WTC11 (cell line): ENCODE measurements around the gene PDSS2. TPM values are rescaled to one million over a fixed set of nuclear protein-coding genes. Genes with fewer than 3 reads are reported as not detected.

Experiments
- ATAC-seq: fragments of 200-7000 bp; cut with Tn5 transposase; 2 replicates; pipeline ENCODE4 v1.10.0; 2021; ENCODE audit warnings: mild to moderate bottlenecking, moderate library complexity
- CTCF ChIA-PET: fragments of 300-600 bp; sonication (Branson Sonifier 250); formaldehyde crosslinking; loops from one replicate; lab custom pipeline; 2021; ENCODE audit warnings: antibody characterized with exemption; lab: Charles Lee
- POLR2A ChIA-PET: fragments of 350-600 bp; sonication (Branson Sonifier 250); formaldehyde crosslinking; loops from one replicate; lab custom pipeline; 2021; ENCODE audit warnings: antibody characterized with exemption; lab: Charles Lee
- DNase-seq: peaks from one replicate; pipeline ENCODE4 v3.0.0; 2021; ENCODE audit warnings: low spot score
- H3K27ac Mint-ChIP-seq: 2 replicates; pipeline ENCODE4 v1.8.0; 2021; ENCODE audit warnings: mixed read lengths
- H3K27me3 Mint-ChIP-seq: 2 replicates; pipeline ENCODE4 v1.8.0; 2021; ENCODE audit warnings: low read depth, mild to moderate bottlenecking, moderate library complexity, mixed read lengths
- H3K36me3 Mint-ChIP-seq: 2 replicates; pipeline ENCODE4 v1.8.0; 2021; ENCODE audit warnings: mixed read lengths
- H3K4me1 Mint-ChIP-seq: 2 replicates; pipeline ENCODE4 v1.8.0; 2022; ENCODE audit warnings: mixed read lengths
- H3K4me3 Mint-ChIP-seq: 2 replicates; pipeline ENCODE4 v1.8.0; 2021; ENCODE audit warnings: mild to moderate bottlenecking, moderate library complexity, mixed read lengths
- H3K9me3 Mint-ChIP-seq: 2 replicates; pipeline ENCODE4 v1.8.0; 2021; ENCODE audit warnings: mixed read lengths
- ATF1 ChIP-seq: sonication (generic); formaldehyde crosslinking; IDR thresholded peaks from 2 replicates; pipeline ENCODE4 v1.8.1; 2023; ENCODE audit warnings: mild to moderate bottlenecking, moderate library complexity, missing genetic modification reagents
- TP53 ChIP-seq: sonication (generic); formaldehyde crosslinking; IDR thresholded peaks from 2 replicates; pipeline ENCODE4 v1.8.1; 2023; ENCODE audit warnings: mild to moderate bottlenecking, missing genetic modification reagents
- ZNF138 ChIP-seq: sonication (generic); formaldehyde crosslinking; conservative IDR thresholded peaks from 2 replicates; pipeline ENCODE4 v1.8.1; 2022; ENCODE audit warnings: mild to moderate bottlenecking, moderate library complexity, missing genetic modification reagents
- ZNF263 ChIP-seq: sonication (generic); formaldehyde crosslinking; IDR thresholded peaks from 2 replicates; pipeline ENCODE4 v1.8.1; 2022; ENCODE audit warnings: low read depth, mild to moderate bottlenecking, moderate library complexity, missing genetic modification reagents
- total RNA-seq: library from RNA; stranded (reverse); gene quantifications from 3 replicates; pipeline ENCODE4 v1.2.3, GENCODE V29; 2021
- TF ChIP-seq, protein P1 (sequence below): fragments of 250-450 bp; sonication (Bioruptor Pico); IDR thresholded peaks from 2 replicates; pipeline ENCODE4 v2.1.2; 2022; ENCODE audit warnings: mild to moderate bottlenecking, moderate library complexity
- TF ChIP-seq, protein P2 (sequence below): sonication (generic); formaldehyde crosslinking; IDR thresholded peaks from 2 replicates; pipeline ENCODE4 v1.8.0; 2022; ENCODE audit warnings: mild to moderate bottlenecking, missing genetic modification reagents
- TF ChIP-seq, protein P3 (sequence below): sonication (generic); formaldehyde crosslinking; conservative IDR thresholded peaks from 2 replicates; pipeline ENCODE4 v1.8.1; 2022; ENCODE audit warnings: mild to moderate bottlenecking, missing genetic modification reagents
- TF ChIP-seq, protein P4 (sequence below): sonication (generic); formaldehyde crosslinking; IDR thresholded peaks from 2 replicates; pipeline ENCODE4 v1.8.1; 2022; ENCODE audit warnings: missing genetic modification reagents, borderline replicate concordance
- TF ChIP-seq, protein P5 (sequence below): sonication (generic); formaldehyde crosslinking; IDR thresholded peaks from 2 replicates; pipeline ENCODE4 v1.8.1; 2023; ENCODE audit warnings: mild to moderate bottlenecking, missing genetic modification reagents, borderline replicate concordance
- TF ChIP-seq, protein P6 (sequence below): sonication (generic); formaldehyde crosslinking; IDR thresholded peaks from 2 replicates; pipeline ENCODE4 v1.8.0; 2022; ENCODE audit warnings: missing genetic modification reagents
- TF ChIP-seq, protein P7 (sequence below): fragments of 250-450 bp; sonication (Bioruptor Pico); conservative IDR thresholded peaks from 2 replicates; pipeline ENCODE4 v1.9.0; 2021; ENCODE audit warnings: mild to moderate bottlenecking
- TF ChIP-seq, protein P8 (sequence below): sonication (generic); formaldehyde crosslinking; IDR thresholded peaks from 2 replicates; pipeline ENCODE4 v1.8.1; 2022; ENCODE audit warnings: mild to moderate bottlenecking, missing genetic modification reagents, moderate library complexity, borderline replicate concordance

The PDSS2 gene
- total RNA-seq, 1 experiment from 2014 or later: 18.3 TPM

DNA sequence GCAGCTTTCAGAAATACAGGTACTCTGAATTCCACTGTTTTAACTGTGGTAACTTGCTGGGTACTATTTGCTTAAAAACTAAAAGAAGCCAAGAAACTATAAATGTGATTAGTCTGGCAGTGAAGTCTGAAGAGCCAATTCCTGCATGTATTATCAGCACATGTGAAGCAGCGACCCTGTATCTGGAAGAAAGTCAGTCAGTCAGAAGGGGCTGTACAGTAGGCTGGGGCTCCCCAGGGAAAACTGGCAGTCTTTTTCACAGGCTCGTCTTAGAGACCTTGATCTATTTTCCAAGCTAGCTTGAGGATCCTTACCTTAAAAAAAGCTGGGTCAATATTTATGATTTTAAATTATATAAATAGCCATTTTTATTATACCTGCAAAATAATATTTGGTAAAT lies 104.9 kb downstream of the PDSS2 start (continued):
- no peak for TF ChIP-seq ZNF263 (CRISPR knock-in tag)
- TF ChIP-seq TP53 (CRISPR knock-in tag): no peak
- TF ChIP-seq, protein P1, sequence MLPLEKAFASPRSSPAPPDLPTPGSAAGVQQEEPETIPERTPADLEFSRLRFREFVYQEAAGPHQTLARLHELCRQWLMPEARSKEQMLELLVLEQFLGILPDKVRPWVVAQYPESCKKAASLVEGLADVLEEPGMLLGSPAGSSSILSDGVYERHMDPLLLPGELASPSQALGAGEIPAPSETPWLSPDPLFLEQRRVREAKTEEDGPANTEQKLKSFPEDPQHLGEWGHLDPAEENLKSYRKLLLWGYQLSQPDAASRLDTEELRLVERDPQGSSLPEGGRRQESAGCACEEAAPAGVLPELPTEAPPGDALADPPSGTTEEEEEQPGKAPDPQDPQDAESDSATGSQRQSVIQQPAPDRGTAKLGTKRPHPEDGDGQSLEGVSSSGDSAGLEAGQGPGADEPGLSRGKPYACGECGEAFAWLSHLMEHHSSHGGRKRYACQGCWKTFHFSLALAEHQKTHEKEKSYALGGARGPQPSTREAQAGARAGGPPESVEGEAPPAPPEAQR (CRISPR knock-in tag): no peak
- TF ChIP-seq, protein P2, sequence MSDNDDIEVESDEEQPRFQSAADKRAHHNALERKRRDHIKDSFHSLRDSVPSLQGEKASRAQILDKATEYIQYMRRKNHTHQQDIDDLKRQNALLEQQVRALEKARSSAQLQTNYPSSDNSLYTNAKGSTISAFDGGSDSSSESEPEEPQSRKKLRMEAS (CRISPR knock-in tag): no peak

DNA sequence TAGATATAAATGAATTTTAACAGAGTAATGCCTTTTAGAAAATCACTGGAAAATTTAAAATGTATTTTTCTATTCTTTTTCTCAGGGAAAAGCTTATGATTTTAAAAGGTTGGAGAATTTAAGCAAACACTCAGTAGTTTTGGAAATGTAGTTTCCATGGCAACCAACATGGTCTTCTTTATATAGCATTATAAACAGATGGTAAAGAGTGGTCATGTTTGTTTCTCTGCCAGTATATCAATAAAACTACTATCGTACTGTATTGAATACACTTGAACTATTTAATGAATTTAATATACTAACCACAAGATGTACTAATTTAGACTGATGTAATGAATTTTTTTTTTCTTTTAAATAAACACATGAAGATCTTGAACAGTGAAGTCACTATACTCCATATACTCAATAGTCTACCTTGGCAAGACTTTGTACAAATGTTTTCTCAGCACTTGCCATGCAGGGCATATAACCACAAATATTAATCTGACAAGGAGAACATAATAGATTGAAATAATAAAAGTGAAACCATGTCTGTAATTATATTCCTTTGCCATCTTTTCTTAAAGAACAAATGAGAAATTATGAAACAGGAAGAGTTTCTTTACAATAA lies 105.5 kb downstream of the PDSS2 start:
- Mint-ChIP-seq H3K27ac (no peak overlapping the region), H3K36me3 (no peaks in the 10 kb centered on the region), H3K4me1 (no peaks in the 10 kb centered on the region), H3K9me3 (no peaks in the 10 kb centered on the region), H3K4me3 (no peak overlapping the region)
- ChIA-PET POLR2A (no interaction called here), CTCF (interaction anchor here (1.0 kb wide), 1 partner anchor 36 kb away, joined by 5 read pairs; no protein-coding TSS in a partner anchor)
- DNase-seq (no peak), ATAC-seq (no peak)
- TF ChIP-seq, protein P2 (CRISPR knock-in tag): no peak
- TF ChIP-seq, protein P3, sequence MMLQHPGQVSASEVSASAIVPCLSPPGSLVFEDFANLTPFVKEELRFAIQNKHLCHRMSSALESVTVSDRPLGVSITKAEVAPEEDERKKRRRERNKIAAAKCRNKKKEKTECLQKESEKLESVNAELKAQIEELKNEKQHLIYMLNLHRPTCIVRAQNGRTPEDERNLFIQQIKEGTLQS: no peak
- TF ChIP-seq ZNF138 (CRISPR knock-in tag) (no peak), ATF1 (no peak)
- TF ChIP-seq, protein P4, sequence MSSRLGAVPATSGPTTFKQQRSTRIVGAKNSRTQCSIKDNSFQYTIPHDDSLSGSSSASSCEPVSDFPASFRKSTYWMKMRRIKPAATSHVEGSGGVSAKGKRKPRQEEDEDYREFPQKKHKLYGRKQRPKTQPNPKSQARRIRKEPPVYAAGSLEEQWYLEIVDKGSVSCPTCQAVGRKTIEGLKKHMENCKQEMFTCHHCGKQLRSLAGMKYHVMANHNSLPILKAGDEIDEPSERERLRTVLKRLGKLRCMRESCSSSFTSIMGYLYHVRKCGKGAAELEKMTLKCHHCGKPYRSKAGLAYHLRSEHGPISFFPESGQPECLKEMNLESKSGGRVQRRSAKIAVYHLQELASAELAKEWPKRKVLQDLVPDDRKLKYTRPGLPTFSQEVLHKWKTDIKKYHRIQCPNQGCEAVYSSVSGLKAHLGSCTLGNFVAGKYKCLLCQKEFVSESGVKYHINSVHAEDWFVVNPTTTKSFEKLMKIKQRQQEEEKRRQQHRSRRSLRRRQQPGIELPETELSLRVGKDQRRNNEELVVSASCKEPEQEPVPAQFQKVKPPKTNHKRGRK: no peak
- TF ChIP-seq, protein P5, sequence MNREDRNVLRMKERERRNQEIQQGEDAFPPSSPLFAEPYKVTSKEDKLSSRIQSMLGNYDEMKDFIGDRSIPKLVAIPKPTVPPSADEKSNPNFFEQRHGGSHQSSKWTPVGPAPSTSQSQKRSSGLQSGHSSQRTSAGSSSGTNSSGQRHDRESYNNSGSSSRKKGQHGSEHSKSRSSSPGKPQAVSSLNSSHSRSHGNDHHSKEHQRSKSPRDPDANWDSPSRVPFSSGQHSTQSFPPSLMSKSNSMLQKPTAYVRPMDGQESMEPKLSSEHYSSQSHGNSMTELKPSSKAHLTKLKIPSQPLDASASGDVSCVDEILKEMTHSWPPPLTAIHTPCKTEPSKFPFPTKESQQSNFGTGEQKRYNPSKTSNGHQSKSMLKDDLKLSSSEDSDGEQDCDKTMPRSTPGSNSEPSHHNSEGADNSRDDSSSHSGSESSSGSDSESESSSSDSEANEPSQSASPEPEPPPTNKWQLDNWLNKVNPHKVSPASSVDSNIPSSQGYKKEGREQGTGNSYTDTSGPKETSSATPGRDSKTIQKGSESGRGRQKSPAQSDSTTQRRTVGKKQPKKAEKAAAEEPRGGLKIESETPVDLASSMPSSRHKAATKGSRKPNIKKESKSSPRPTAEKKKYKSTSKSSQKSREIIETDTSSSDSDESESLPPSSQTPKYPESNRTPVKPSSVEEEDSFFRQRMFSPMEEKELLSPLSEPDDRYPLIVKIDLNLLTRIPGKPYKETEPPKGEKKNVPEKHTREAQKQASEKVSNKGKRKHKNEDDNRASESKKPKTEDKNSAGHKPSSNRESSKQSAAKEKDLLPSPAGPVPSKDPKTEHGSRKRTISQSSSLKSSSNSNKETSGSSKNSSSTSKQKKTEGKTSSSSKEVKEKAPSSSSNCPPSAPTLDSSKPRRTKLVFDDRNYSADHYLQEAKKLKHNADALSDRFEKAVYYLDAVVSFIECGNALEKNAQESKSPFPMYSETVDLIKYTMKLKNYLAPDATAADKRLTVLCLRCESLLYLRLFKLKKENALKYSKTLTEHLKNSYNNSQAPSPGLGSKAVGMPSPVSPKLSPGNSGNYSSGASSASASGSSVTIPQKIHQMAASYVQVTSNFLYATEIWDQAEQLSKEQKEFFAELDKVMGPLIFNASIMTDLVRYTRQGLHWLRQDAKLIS: no peak
- TF ChIP-seq, protein P6, sequence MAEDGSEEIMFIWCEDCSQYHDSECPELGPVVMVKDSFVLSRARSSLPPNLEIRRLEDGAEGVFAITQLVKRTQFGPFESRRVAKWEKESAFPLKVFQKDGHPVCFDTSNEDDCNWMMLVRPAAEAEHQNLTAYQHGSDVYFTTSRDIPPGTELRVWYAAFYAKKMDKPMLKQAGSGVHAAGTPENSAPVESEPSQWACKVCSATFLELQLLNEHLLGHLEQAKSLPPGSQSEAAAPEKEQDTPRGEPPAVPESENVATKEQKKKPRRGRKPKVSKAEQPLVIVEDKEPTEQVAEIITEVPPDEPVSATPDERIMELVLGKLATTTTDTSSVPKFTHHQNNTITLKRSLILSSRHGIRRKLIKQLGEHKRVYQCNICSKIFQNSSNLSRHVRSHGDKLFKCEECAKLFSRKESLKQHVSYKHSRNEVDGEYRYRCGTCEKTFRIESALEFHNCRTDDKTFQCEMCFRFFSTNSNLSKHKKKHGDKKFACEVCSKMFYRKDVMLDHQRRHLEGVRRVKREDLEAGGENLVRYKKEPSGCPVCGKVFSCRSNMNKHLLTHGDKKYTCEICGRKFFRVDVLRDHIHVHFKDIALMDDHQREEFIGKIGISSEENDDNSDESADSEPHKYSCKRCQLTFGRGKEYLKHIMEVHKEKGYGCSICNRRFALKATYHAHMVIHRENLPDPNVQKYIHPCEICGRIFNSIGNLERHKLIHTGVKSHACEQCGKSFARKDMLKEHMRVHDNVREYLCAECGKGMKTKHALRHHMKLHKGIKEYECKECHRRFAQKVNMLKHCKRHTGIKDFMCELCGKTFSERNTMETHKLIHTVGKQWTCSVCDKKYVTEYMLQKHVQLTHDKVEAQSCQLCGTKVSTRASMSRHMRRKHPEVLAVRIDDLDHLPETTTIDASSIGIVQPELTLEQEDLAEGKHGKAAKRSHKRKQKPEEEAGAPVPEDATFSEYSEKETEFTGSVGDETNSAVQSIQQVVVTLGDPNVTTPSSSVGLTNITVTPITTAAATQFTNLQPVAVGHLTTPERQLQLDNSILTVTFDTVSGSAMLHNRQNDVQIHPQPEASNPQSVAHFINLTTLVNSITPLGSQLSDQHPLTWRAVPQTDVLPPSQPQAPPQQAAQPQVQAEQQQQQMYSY (CRISPR knock-in tag): no peak
- TF ChIP-seq, all 79 proteins: peak for 0
- H3K27me3 Mint-ChIP-seq: no peaks in the 10 kb centered on the region

DNA sequence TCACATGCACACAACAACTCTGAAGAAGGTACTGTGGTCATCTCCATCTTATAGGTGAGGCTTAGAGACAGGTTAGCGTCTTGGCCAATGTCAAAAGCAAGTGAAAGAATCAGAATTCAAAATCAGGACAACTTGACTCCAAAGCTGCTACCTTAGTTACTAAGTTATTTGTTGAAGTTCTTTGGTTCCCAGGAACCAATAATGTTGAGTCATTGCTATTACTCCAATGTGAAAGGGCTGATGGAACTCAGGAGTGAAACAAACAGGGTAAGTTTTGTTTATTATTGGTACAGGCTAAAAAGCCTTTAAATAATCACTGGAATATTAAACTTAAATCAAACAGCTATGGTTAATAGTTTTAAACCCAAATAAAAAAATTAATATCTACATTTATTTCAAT lies 111.1 kb downstream of the PDSS2 start:
- ATAC-seq (no peak), DNase-seq (no peak)
- Mint-ChIP-seq H3K9me3 (no peaks in the 10 kb centered on the region), H3K27ac (peak overlapping the region; percentile 44; the same call in 1 of the 2 replicates), H3K4me1 (peaks cover 8% of the 10 kb centered on the region), H3K36me3 (no peaks in the 10 kb centered on the region), H3K4me3 (no peak overlapping the region), H3K27me3 (no peaks in the 10 kb centered on the region)
- ChIA-PET CTCF (interaction anchor here (2.7 kb wide), 1 partner anchor 30 kb away, joined by 12 read pairs; no protein-coding TSS in a partner anchor), POLR2A (no interaction called here)
- TF ChIP-seq, protein P7, sequence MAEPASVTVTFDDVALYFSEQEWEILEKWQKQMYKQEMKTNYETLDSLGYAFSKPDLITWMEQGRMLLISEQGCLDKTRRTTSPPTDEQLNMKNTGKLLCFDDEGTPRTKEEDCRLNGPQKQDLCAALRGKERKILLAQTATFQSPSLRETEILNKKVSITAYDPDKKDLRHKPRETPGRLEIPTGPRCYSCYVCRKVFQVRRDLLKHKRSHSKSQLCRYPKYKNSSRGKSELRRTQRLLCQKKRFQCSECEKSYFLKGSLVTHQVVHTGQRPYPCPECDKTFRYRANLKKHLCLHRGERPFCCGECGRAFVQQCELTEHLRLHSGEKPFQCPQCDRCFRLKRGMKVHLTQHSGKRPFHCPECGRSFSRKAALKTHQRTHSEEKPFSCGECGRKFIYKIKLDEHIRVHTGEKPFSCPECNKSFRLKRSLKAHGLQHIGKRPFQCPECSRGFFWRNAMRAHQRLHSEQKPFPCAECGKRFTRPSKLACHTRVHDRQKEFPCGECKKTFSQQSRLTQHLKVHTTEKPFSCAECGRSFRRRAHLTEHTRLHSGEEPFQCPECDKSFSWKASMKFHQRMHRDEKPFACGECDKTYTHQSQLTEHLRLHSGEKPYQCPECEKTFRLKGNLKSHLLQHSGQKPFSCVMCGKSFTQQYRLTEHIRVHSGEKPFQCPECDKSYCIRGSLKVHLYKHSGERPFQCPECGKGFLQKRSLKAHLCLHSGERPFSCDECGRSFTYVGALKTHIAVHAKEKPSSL (CRISPR knock-in tag): no peak
- TF ChIP-seq, protein P8, sequence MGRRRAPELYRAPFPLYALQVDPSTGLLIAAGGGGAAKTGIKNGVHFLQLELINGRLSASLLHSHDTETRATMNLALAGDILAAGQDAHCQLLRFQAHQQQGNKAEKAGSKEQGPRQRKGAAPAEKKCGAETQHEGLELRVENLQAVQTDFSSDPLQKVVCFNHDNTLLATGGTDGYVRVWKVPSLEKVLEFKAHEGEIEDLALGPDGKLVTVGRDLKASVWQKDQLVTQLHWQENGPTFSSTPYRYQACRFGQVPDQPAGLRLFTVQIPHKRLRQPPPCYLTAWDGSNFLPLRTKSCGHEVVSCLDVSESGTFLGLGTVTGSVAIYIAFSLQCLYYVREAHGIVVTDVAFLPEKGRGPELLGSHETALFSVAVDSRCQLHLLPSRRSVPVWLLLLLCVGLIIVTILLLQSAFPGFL: no peak
